Caki2 (cell line): Measurements from ENCODE around the gene ODAD4. TPM values are rescaled to one million over a fixed set of nuclear protein-coding genes. Genes with fewer than 3 reads are reported as not detected.
A peak's percentile ranks its signal among the peaks of the same experiment; 100 is the strongest.
"Not testable (repeated sequence)": the region's sequence is repeated elsewhere in the genome, so short reads cannot be mapped to it uniquely, and the experiment has no call there.

Experiments used
- DNase-seq: peaks from one replicate; pipeline ENCODE4 v3.0.0-alpha.2; 2015; ENCODE audit warnings: low read depth
- in situ Hi-C: cut with HindIII; loops from 2 replicates; pipeline ENCODE4 v1.10.0; 2016; ENCODE audit warnings: low sequenced_read_pairs, low pct_unique_long_range_greater_than_20kb, mixed read lengths
- total RNA-seq: library from RNA; depleted of rRNA; stranded (reverse); fragments of >200 nt; shearing (Covaris generic); gene quantifications from 2 replicates; pipeline ENCODE4 v1.2.3, GENCODE V29; 2014; ENCODE audit warnings: low replicate concordance

Gene ODAD4
- total RNA-seq, 1 experiment from 2014 or later: 2.6 TPM

- DNase-seq: peak; percentile 95
- in situ Hi-C loops: no loop called here
Observed at GRCh38 chr17:41910701-41911391, 19.6 kb upstream of the ODAD4 start.

- no peak for DNase-seq
- in situ Hi-C loops: no loop called here
Observed at GRCh38 chr17:41912925-41913324, 17.5 kb upstream of the ODAD4 start.

- in situ Hi-C loops: no loop called here
- DNase-seq: no peak
Observed at GRCh38 chr17:41913798-41914197, 16.6 kb upstream of the ODAD4 start.

GRCh38 chr17:41914358-41914766 is 16.1 kb upstream of the ODAD4 start:
- in situ Hi-C loops: no loop called here
- no peak for DNase-seq

GRCh38 chr17:41915020-41915419 is 15.4 kb upstream of the ODAD4 start:
- in situ Hi-C loops: no loop called here
- no peak for DNase-seq

- DNase-seq: no peak
- in situ Hi-C loops: no loop called here
Observed at GRCh38 chr17:41915566-41915965, 14.9 kb upstream of the ODAD4 start.

- DNase-seq: peak; percentile 50
Observed at GRCh38 chr17:41917192-41917591, 13.2 kb upstream of the ODAD4 start.

GRCh38 chr17:41917679-41918313 is 12.6 kb upstream of the ODAD4 start:
- in situ Hi-C loops: no loop called here
- peak; percentile 38 for DNase-seq

More at GRCh38 chr17:41917192-41917591, 13.2 kb upstream of the ODAD4 start:
- in situ Hi-C loops: no loop called here

GRCh38 chr17:41918314-41919164 is 11.9 kb upstream of the ODAD4 start, which contains the start of gene ACLY:
TSS of gene ACLY (minus strand) at chr17:41918951. CDS start at chr17:41913873, 5,078 bp downstream.
- in situ Hi-C loops: no loop called here
- DNase-seq: peak; percentile 96

GRCh38 chr17:41919165-41919817 is 11.1 kb upstream of the ODAD4 start:
- in situ Hi-C loops: no loop called here
- no peak for DNase-seq

GRCh38 chr17:41919840-41920579 is 10.4 kb upstream of the ODAD4 start:
- peak; percentile 39 for DNase-seq
- in situ Hi-C loops: no loop called here

- in situ Hi-C loops: no loop called here
- DNase-seq: no peak
Observed at GRCh38 chr17:41920580-41920955, 9.8 kb upstream of the ODAD4 start.

- in situ Hi-C loops: no loop called here
- no peak for DNase-seq
Observed at GRCh38 chr17:41925991-41926590, 4.3 kb upstream of the ODAD4 start.

- DNase-seq: no peak
- in situ Hi-C loops: no loop called here
Observed at GRCh38 chr17:41928693-41929251, 1.6 kb upstream of the ODAD4 start.

GRCh38 chr17:41930833-41931156 is 378 bp downstream of the ODAD4 start:
- in situ Hi-C loops, DNase-seq: not testable (repeated sequence)

GRCh38 chr17:41931715-41932114 is 1.3 kb downstream of the ODAD4 start:
- DNase-seq, in situ Hi-C loops: not testable (repeated sequence)

- in situ Hi-C loops: no loop called here
- DNase-seq: no peak
Observed at GRCh38 chr17:41932816-41933389, 2.5 kb downstream of the ODAD4 start.
